DOHH2 (cell line): ENCODE measurements around the gene PAMR1.

Source experiments
- CTCF ChIP-seq: fragments of 200-600 bp; sonication (generic); IDR thresholded peaks from one replicate; pipeline ENCODE4 v1.5.1; 2014; ENCODE audit warnings: antibody characterized with exemption, mild to moderate bottlenecking, low read depth, low read length; ENCODE audit not compliant: poor library complexity, severe bottlenecking
- EZH2phosphoT487 ChIP-seq: fragments of 200-600 bp; sonication (generic); IDR thresholded peaks from 2 replicates; pipeline ENCODE4 v1.6.1; 2017; ENCODE audit warnings: borderline replicate concordance, mild to moderate bottlenecking, antibody characterized with exemption, low read length, moderate library complexity, mixed read lengths

GRCh38 chr11:35486446-35486845 is 39.0 kb downstream of the PAMR1 start:
- no peak for TF ChIP-seq CTCF
- no peak for TF ChIP-seq EZH2phosphoT487
